CD4-positive, CD25-positive, alpha-beta regulatory T cell (primary cell): Measurements from ENCODE around the gene MED28. TPM values are rescaled to one million over a fixed set of nuclear protein-coding genes. Genes with fewer than 3 reads are reported as not detected.
"Not testable (repeated sequence)": the region's sequence is repeated elsewhere in the genome, so short reads cannot be mapped to it uniquely, and the experiment has no call there.

Experiments
- ATAC-seq, 2 donors: fragments of 150-1000 bp; cut with Tn5 transposase; one replicate each; pipeline ENCODE4 v1.10.0; 2021; ENCODE audit warnings: low read depth in 2 of 2, moderate number of reproducible peaks in 2 of 2, moderate library complexity in 1 of 2
- DNase-seq, 3 donors: peaks; one replicate each; pipeline versions ENCODE4 v3.0.0 to v3.0.0-alpha.2; 2012 to 2022; ENCODE audit warnings: mixed read lengths in 1 of 3
- H3K27ac ChIP-seq: one replicate; pipeline ENCODE4 v1.7.0; 2013; ENCODE audit warnings: mild to moderate bottlenecking, low read length; ENCODE audit not compliant: insufficient read depth, poor library complexity, severe bottlenecking
- H3K27me3 ChIP-seq: one replicate; pipeline ENCODE4 v1.7.0; 2013; ENCODE audit warnings: low read length; ENCODE audit not compliant: control insufficient read depth, insufficient read depth
- H3K36me3 ChIP-seq: one replicate; pipeline ENCODE4 v1.7.0; 2013; ENCODE audit warnings: mild to moderate bottlenecking, low read length, moderate library complexity; ENCODE audit not compliant: control insufficient read depth, insufficient read depth
- H3K4me1 ChIP-seq: 2 replicates; pipeline ENCODE4 v1.7.0; 2013; ENCODE audit warnings: mild to moderate bottlenecking, low read length; ENCODE audit not compliant: insufficient read depth, control insufficient read depth, poor library complexity, severe bottlenecking
- H3K4me3 ChIP-seq: one replicate; pipeline ENCODE4 v1.7.0; 2013; ENCODE audit warnings: low read depth, mild to moderate bottlenecking, low read length, moderate library complexity
- H3K9me3 ChIP-seq, 2 experiments: 1 replicate in 1 of 2; 2 replicates in 1 of 2; pipeline ENCODE4 v1.7.0; 2013; ENCODE audit warnings: low read length in 2 of 2, mild to moderate bottlenecking in 1 of 2, moderate library complexity in 1 of 2; ENCODE audit not compliant: control insufficient read depth in 2 of 2
- H3K27ac Mint-ChIP-seq, 3 donors: one replicate each; pipeline ENCODE4 v1.8.0; 2020 to 2022; ENCODE audit warnings: mild to moderate bottlenecking in 3 of 3, mixed read lengths in 3 of 3, moderate library complexity in 2 of 3
- H3K27me3 Mint-ChIP-seq: one replicate; pipeline ENCODE4 v1.8.0; 2022; ENCODE audit warnings: mild to moderate bottlenecking, mixed read lengths
- H3K36me3 Mint-ChIP-seq: one replicate; pipeline ENCODE4 v1.8.0; 2020; ENCODE audit warnings: mixed read lengths
- H3K4me1 Mint-ChIP-seq, 4 donors: one replicate each; pipeline ENCODE4 v1.8.0; 2020 to 2022; ENCODE audit warnings: mixed read lengths in 4 of 4, mild to moderate bottlenecking in 1 of 4
- H3K4me3 Mint-ChIP-seq, 4 donors: one replicate each; pipeline ENCODE4 v1.8.0; 2020 to 2022; ENCODE audit warnings: mild to moderate bottlenecking in 4 of 4, mixed read lengths in 4 of 4, moderate library complexity in 3 of 4
- H3K9me3 Mint-ChIP-seq, 7 donors: one replicate each; pipeline ENCODE4 v1.8.0; 2020 to 2022; ENCODE audit warnings: mixed read lengths in 7 of 7, mild to moderate bottlenecking in 3 of 7, moderate library complexity in 2 of 7
- polyA plus RNA-seq, 4 donors: library from polyadenylated mRNA; unstranded; fragments of 300-500 nt; fragmentation: Illumina TruSeq; gene quantifications; one replicate each; pipeline ENCODE4 v1.2.3, GENCODE V29; 2021
- total RNA-seq: library from RNA; stranded (reverse); gene quantifications from one replicate; pipeline ENCODE4 v1.2.3, GENCODE V29; 2022

Gene MED28
- total RNA-seq, result 61.6 TPM
- 10 to 100 TPM; 32.8 to 47.3 (median 44.9) TPM for polyA plus RNA-seq

GRCh38 chr4:17614416-17615299 is at the start of gene MED28:
MED28 (plus strand) TSS chr4:17614641; CDS start chr4:17614655, 14 bp downstream.
- peaks cover 14% of the 10 kb centered on the region for H3K27me3 Mint-ChIP-seq
- H3K9me3 Mint-ChIP-seq, result no peaks in the 10 kb centered on the region
- Histone ChIP-seq H3K4me3 (peak within 1 kb of the TSS; percentile 99), H3K4me1 (peaks cover 46% of the 10 kb centered on the region), H3K27me3 (no peaks in the 10 kb centered on the region), H3K27ac (peak within 1 kb of the TSS; percentile 91), H3K9me3 (no peaks in the 10 kb centered on the region), H3K36me3 (peaks cover 17% of the 10 kb centered on the region)
- H3K36me3 Mint-ChIP-seq, result peaks cover 21% of the 10 kb centered on the region
- H3K4me1 Mint-ChIP-seq, result peaks cover 15 to 60% (median 33%) of the 10 kb centered on the region in 4 donors
- H3K27ac Mint-ChIP-seq, result peak within 1 kb of the TSS; percentile 97 to 100 (median 97)
- DNase-seq (peak; percentile 94 to 96 (median 95)), ATAC-seq (peak; percentile 94)
- peak within 1 kb of the TSS; percentile 97 to 100 (median 98) for H3K4me3 Mint-ChIP-seq

GRCh38 chr4:17565846-17566245 is 48.6 kb upstream of the MED28 start:
- Mint-ChIP-seq H3K4me1 (peaks cover 0 to 2% (median 0%) of the 10 kb centered on the region in 4 donors), H3K27me3 (no peaks in the 10 kb centered on the region), H3K4me3 (no peak overlapping the region), H3K27ac (no peak overlapping the region), H3K36me3 (no peaks in the 10 kb centered on the region), H3K9me3 (no peaks in the 10 kb centered on the region)
- Histone ChIP-seq H3K27ac (no peak overlapping the region), H3K27me3 (no peaks in the 10 kb centered on the region), H3K4me3 (no peak overlapping the region), H3K36me3 (no peaks in the 10 kb centered on the region), H3K9me3 (no peaks in the 10 kb centered on the region), H3K4me1 (no peaks in the 10 kb centered on the region)
- ATAC-seq (no peak), DNase-seq (no peak)

- Histone ChIP-seq H3K36me3 (no peaks in the 10 kb centered on the region), H3K4me3 (no peak overlapping the region), H3K9me3 (no peaks in the 10 kb centered on the region), H3K4me1 (no peaks in the 10 kb centered on the region), H3K27ac (no peak overlapping the region), H3K27me3 (no peaks in the 10 kb centered on the region)
- H3K27me3 Mint-ChIP-seq, result no peaks in the 10 kb centered on the region
- ATAC-seq (no peak), DNase-seq (no peak)
- H3K9me3 Mint-ChIP-seq, result no peaks in the 10 kb centered on the region
- peaks cover 0 to 2% (median 0%) of the 10 kb centered on the region in 4 donors for H3K4me1 Mint-ChIP-seq
- no peaks in the 10 kb centered on the region for H3K36me3 Mint-ChIP-seq
- no peak overlapping the region for H3K4me3 Mint-ChIP-seq
- H3K27ac Mint-ChIP-seq, result no peak overlapping the region
These were observed 47.2 kb upstream of the MED28 start for GRCh38 chr4:17567271-17567670.

- Mint-ChIP-seq H3K4me3 (peak overlapping the region in 3 of 4 donors; percentile 27 to 66 (median 36)), H3K9me3 (no peaks in the 10 kb centered on the region)
These were observed 40.2 kb upstream of the MED28 start for GRCh38 chr4:17574206-17574605.

GRCh38 chr4:17575177-17575576 is 39.3 kb upstream of the MED28 start:
- H3K9me3 ChIP-seq, H3K27ac Mint-ChIP-seq, H3K9me3 Mint-ChIP-seq, H3K36me3 ChIP-seq, DNase-seq, H3K27me3 Mint-ChIP-seq, H3K36me3 Mint-ChIP-seq, H3K4me3 ChIP-seq, H3K27ac ChIP-seq, H3K27me3 ChIP-seq, ATAC-seq: not testable (repeated sequence)
- Mint-ChIP-seq H3K4me3 (peak overlapping the region in 1 of 4 donors; percentile 70), H3K4me1 (peaks cover 5 to 26% (median 17%) of the 10 kb centered on the region in 4 donors)
- H3K4me1 ChIP-seq, result peaks cover 23% of the 10 kb centered on the region

More at GRCh38 chr4:17574206-17574605, 40.2 kb upstream of the MED28 start:
- H3K27ac ChIP-seq, result no peak overlapping the region
- H3K9me3 ChIP-seq, result no peaks in the 10 kb centered on the region
- no peaks in the 10 kb centered on the region for H3K27me3 ChIP-seq
- H3K4me1 Mint-ChIP-seq, result peaks cover 5 to 21% (median 15%) of the 10 kb centered on the region in 4 donors
- no peak overlapping the region for H3K4me3 ChIP-seq
- peaks cover 17% of the 10 kb centered on the region for H3K4me1 ChIP-seq
- H3K36me3 ChIP-seq, result no peaks in the 10 kb centered on the region
- peaks cover 6% of the 10 kb centered on the region for H3K27me3 Mint-ChIP-seq
- H3K27ac Mint-ChIP-seq, result no peak overlapping the region
- DNase-seq (no peak), ATAC-seq (no peak)
- peaks cover 3% of the 10 kb centered on the region for H3K36me3 Mint-ChIP-seq

- peaks cover 6% of the 10 kb centered on the region for H3K27me3 Mint-ChIP-seq
- no peaks in the 10 kb centered on the region for H3K9me3 Mint-ChIP-seq
- Histone ChIP-seq H3K36me3 (peaks cover 7% of the 10 kb centered on the region), H3K27me3 (no peaks in the 10 kb centered on the region), H3K9me3 (no peaks in the 10 kb centered on the region), H3K4me3 (peak within 1 kb of the TSS; percentile 94), H3K4me1 (peaks cover 23% of the 10 kb centered on the region), H3K27ac (peak within 1 kb of the TSS; percentile 97)
- DNase-seq, result peak; percentile 97 to 98 (median 98)
- H3K4me1 Mint-ChIP-seq, result peaks cover 5 to 30% (median 23%) of the 10 kb centered on the region in 4 donors
- ATAC-seq, result peak; percentile 88 to 89
- peak within 1 kb of the TSS; percentile 91 to 99 (median 94) for H3K4me3 Mint-ChIP-seq
- H3K36me3 Mint-ChIP-seq, result peaks cover 12% of the 10 kb centered on the region
- H3K27ac Mint-ChIP-seq, result peak within 1 kb of the TSS; percentile 96 to 100 (median 98)
These were observed 37.3 kb upstream of the MED28 start, which contains the start of gene LAP3 for GRCh38 chr4:17576932-17577664. LAP3 (plus strand) TSS chr4:17577198; CDS start chr4:17577466, 268 bp downstream.

- Histone ChIP-seq H3K4me3 (peak overlapping the region; percentile 94), H3K4me1 (peaks cover 23% of the 10 kb centered on the region), H3K27ac (peak overlapping the region; percentile 97), H3K36me3 (peaks cover 15% of the 10 kb centered on the region), H3K9me3 (no peaks in the 10 kb centered on the region), H3K27me3 (no peaks in the 10 kb centered on the region)
- H3K4me1 Mint-ChIP-seq, result peaks cover 5 to 30% (median 23%) of the 10 kb centered on the region in 4 donors
- H3K9me3 Mint-ChIP-seq, result no peaks in the 10 kb centered on the region
- H3K27me3 Mint-ChIP-seq, result peaks cover 6% of the 10 kb centered on the region
- ATAC-seq (peak; percentile 0 to 1), DNase-seq (no peak)
- H3K36me3 Mint-ChIP-seq, result peaks cover 15% of the 10 kb centered on the region
- H3K27ac Mint-ChIP-seq, result peak overlapping the region; percentile 96 to 100 (median 98)
- peak overlapping the region; percentile 91 to 99 (median 94) for H3K4me3 Mint-ChIP-seq
These were observed 36.6 kb upstream of the MED28 start for GRCh38 chr4:17577665-17578481.
